ENCODE data around the gene GAS1. TPM values are rescaled to one million over a fixed set of nuclear protein-coding genes. Genes with fewer than 3 reads are reported as not detected.

The GAS1 gene
- total RNA-seq, 4 donors from 2014 or later: 22.8 to 50.6 (median 40.1) TPM

GRCh38 chr9:86946201-86947145 lies 833 bp downstream of the GAS1 start:
- Histone ChIP-seq H3K27ac (peak overlapping the region; percentile 96), H3K36me3 (no peaks in the 10 kb centered on the region), H3K27me3 (no peaks in the 10 kb centered on the region), H3K9me3 (no peaks in the 10 kb centered on the region), H3K4me3 (peak overlapping the region; percentile 95), H3K4me1 (peaks cover 38% of the 10 kb centered on the region)
- WGBS: 0% methylated on average over 21 of the region's 125 CpGs
- DNase-seq (ENCODE audit: low spot score in 2 of 2): peak; percentile 81 to 88
- TF ChIP-seq POLR2AphosphoS5 (IDR thresholded peaks at IDR 0.05) (no peak), CTCF (IDR thresholded peaks at IDR 0.05) (no peak), EP300 (IDR thresholded peaks at IDR 0.05) (no peak), POLR2A (IDR thresholded peaks at IDR 0.05) (no peak)

- no peaks in the 10 kb centered on the region for H3K27me3 ChIP-seq
- H3K4me3 ChIP-seq: peak overlapping the region; percentile 95
- H3K36me3 ChIP-seq: no peaks in the 10 kb centered on the region
- peak overlapping the region; percentile 96 for H3K27ac ChIP-seq
- WGBS: under 1% methylated on average over 20 of the region's 62 CpGs
- peaks cover 38% of the 10 kb centered on the region for H3K4me1 ChIP-seq
- TF ChIP-seq CTCF (IDR thresholded peaks at IDR 0.05): peak in 1 of 2 donors; percentile 35
- TF ChIP-seq EP300 (IDR thresholded peaks at IDR 0.05): no peak
- H3K9me3 ChIP-seq: no peaks in the 10 kb centered on the region
- no peak for DNase-seq (ENCODE audit: low spot score in 2 of 2)
Measured at GRCh38 chr9:86945728-86946200, 1.5 kb downstream of the GAS1 start.

GRCh38 chr9:86944796-86945727 lies 2.2 kb downstream of the GAS1 start:
- Histone ChIP-seq H3K4me1 (peaks cover 38% of the 10 kb centered on the region), H3K9me3 (no peaks in the 10 kb centered on the region), H3K27me3 (no peaks in the 10 kb centered on the region), H3K4me3 (peak overlapping the region; percentile 95), H3K27ac (peak overlapping the region; percentile 96), H3K36me3 (no peaks in the 10 kb centered on the region)
- WGBS: 17% methylated on average over 15 of the region's 27 CpGs
- no peak for DNase-seq (ENCODE audit: low spot score in 2 of 2)
- no peak for TF ChIP-seq POLR2AphosphoS5 (IDR thresholded peaks at IDR 0.05)
- no peak for TF ChIP-seq POLR2A (IDR thresholded peaks at IDR 0.05)
- no peak for TF ChIP-seq CTCF (IDR thresholded peaks at IDR 0.05)
- TF ChIP-seq EP300 (IDR thresholded peaks at IDR 0.05): no peak

- H3K9me3 ChIP-seq: no peaks in the 10 kb centered on the region
- peak overlapping the region; percentile 95 for H3K4me3 ChIP-seq
- no peak for TF ChIP-seq EP300 (IDR thresholded peaks at IDR 0.05)
- no peak for TF ChIP-seq CTCF (IDR thresholded peaks at IDR 0.05)
- no peak for TF ChIP-seq POLR2A (IDR thresholded peaks at IDR 0.05)
- H3K4me1 ChIP-seq: peaks cover 25% of the 10 kb centered on the region
- H3K36me3 ChIP-seq: no peaks in the 10 kb centered on the region
- peak overlapping the region; percentile 34 for H3K27ac ChIP-seq
- no peak for DNase-seq (ENCODE audit: low spot score in 2 of 2)
- 25% methylated on average over 12 of the region's 12 CpGs for WGBS
- no peaks in the 10 kb centered on the region for H3K27me3 ChIP-seq
Measured at GRCh38 chr9:86943201-86944113, 3.8 kb downstream of the GAS1 start.

Data from suprapubic skin (tissue), 4 donors.